ENCODE measurements around the gene EGLN3.
A peak's percentile ranks its signal among the peaks of the same experiment; 100 is the strongest.

Gene EGLN3

DNA sequence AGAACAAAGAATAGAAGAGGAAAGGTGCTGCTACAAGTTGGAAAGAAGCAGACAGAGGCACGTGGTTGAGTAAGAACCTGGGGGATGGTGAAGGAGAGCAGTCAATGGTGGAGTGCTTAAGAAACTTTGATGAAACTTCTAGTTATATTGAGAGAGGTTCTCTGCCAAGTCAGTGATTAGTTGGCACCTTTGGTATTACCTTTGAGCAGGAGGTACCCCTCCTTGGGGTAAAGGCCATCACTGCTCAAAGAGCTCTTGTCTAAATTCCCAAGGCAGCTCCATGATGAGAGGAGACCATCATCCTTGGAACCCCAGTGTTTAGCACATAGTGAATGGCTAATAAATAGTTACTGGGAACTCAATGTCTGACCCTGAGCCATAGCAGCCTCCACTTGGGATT lies 1.7 kb upstream of the EGLN3 start:
- H2BK5ac ChIP-seq (ENCODE audit: low read length) = no peak overlapping the region
- no peak overlapping the region for H3K23ac ChIP-seq (ENCODE audit: low read length)
- peak overlapping the region; percentile 81 for H3K4ac ChIP-seq (ENCODE audit: low read depth, low read length)
- H3K79me2 ChIP-seq (ENCODE audit: control insufficient read depth, insufficient read depth, low read length) = peaks cover 28% of the 10 kb centered on the region
- DNase-seq = no peak
- H2AK5ac ChIP-seq (ENCODE audit: low read length) = no peak overlapping the region
- H3K27ac ChIP-seq (ENCODE audit: low read depth, low read length) = no peak overlapping the region
- H2BK15ac ChIP-seq (replicated peaks; ENCODE audit: low read depth) = peak overlapping the region; percentile 76
- H3K36me3 ChIP-seq (ENCODE audit: control insufficient read depth, insufficient read depth, low read length) = no peaks in the 10 kb centered on the region
- H3K9ac ChIP-seq (ENCODE audit: low read length) = no peak overlapping the region
- no peak overlapping the region for H4K8ac ChIP-seq (ENCODE audit: low read depth, low read length)
- peak overlapping the region; percentile 84 for H2BK120ac ChIP-seq (ENCODE audit: low read depth, low read length)
- no peaks in the 10 kb centered on the region for H3K27me3 ChIP-seq (ENCODE audit: insufficient read depth, low read length, poor library complexity)
- no peak overlapping the region for H3K4me2 ChIP-seq (ENCODE audit: low read length)
- H4K5ac ChIP-seq (ENCODE audit: low read length) = no peak overlapping the region
- peak overlapping the region; percentile 45 for H3K56ac ChIP-seq (ENCODE audit: low read length)
- no peak overlapping the region for H3K4me3 ChIP-seq (ENCODE audit: low read length)
- peaks cover 3% of the 10 kb centered on the region for H3K4me1 ChIP-seq (ENCODE audit: control insufficient read depth, low read depth, low read length)
- no CpG with 5 or more reads among the region's 1 CpG for WGBS (ENCODE audit: extremely low coverage, insufficient coverage, low lambda C conversion rate)
- no peaks in the 10 kb centered on the region for H3K79me1 ChIP-seq (ENCODE audit: low read length)
- H3K18ac ChIP-seq (ENCODE audit: low read length) = peak overlapping the region; percentile 89

DNA sequence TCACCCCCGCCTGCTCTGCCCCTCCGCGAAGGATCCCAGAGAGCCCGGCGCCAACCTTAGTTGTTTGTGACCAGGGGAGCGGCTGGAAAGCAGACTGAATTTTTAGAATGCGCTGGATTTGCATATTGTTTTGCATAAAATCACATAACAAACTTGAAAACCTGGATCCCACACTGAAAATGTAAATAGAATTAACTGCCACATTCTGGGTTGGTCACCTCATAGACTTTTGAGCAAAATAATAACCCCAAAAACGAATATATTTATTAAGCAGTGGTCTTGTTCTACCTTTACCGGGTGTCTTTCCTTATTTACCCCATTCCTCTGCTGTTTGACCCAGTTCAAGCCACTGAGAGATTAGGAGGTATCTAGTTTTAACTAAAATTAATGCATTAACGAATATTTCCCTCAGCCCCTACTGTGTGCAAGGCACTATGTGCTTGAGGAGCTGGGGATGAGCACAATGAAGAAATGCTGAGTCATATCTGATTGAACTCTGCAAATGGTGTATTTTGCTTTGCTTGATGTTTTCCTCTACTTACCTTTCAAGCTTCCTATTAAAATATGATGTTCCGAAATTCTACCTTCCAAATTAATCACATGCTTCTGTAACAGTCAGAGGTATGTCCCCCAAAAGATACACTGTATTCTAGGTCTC lies 438 bp upstream of the EGLN3 start:
- Histone ChIP-seq H3K27me3 (ENCODE audit: insufficient read depth, low read length, poor library complexity) (no peaks in the 10 kb centered on the region), H3K4me3 (ENCODE audit: low read length) (no peak overlapping the region), H3K23ac (ENCODE audit: low read length) (no peak overlapping the region), H3K79me1 (ENCODE audit: low read length) (no peaks in the 10 kb centered on the region), H3K27ac (ENCODE audit: low read depth, low read length) (peak overlapping the region; percentile 18), H2BK15ac (replicated peaks; ENCODE audit: low read depth) (no peak overlapping the region), H3K4ac (ENCODE audit: low read depth, low read length) (no peak overlapping the region), H2BK120ac (ENCODE audit: low read depth, low read length) (no peak overlapping the region), H3K9ac (ENCODE audit: low read length) (peak overlapping the region; percentile 47), H4K8ac (ENCODE audit: low read depth, low read length) (no peak overlapping the region), H3K56ac (ENCODE audit: low read length) (peak overlapping the region; percentile 17), H3K18ac (ENCODE audit: low read length) (peak overlapping the region; percentile 86), H3K36me3 (ENCODE audit: control insufficient read depth, insufficient read depth, low read length) (no peaks in the 10 kb centered on the region), H3K79me2 (ENCODE audit: control insufficient read depth, insufficient read depth, low read length) (peaks cover 37% of the 10 kb centered on the region), H2BK5ac (ENCODE audit: low read length) (peak overlapping the region; percentile 93), H3K4me1 (ENCODE audit: control insufficient read depth, low read depth, low read length) (peaks cover 7% of the 10 kb centered on the region), H4K5ac (ENCODE audit: low read length) (no peak overlapping the region), H3K4me2 (ENCODE audit: low read length) (peak overlapping the region; percentile 10), H2AK5ac (ENCODE audit: low read length) (no peak overlapping the region)
- no CpG with 5 or more reads among the region's 11 CpGs for WGBS (ENCODE audit: extremely low coverage, insufficient coverage, low lambda C conversion rate)
- DNase-seq = peak; percentile 73

DNA sequence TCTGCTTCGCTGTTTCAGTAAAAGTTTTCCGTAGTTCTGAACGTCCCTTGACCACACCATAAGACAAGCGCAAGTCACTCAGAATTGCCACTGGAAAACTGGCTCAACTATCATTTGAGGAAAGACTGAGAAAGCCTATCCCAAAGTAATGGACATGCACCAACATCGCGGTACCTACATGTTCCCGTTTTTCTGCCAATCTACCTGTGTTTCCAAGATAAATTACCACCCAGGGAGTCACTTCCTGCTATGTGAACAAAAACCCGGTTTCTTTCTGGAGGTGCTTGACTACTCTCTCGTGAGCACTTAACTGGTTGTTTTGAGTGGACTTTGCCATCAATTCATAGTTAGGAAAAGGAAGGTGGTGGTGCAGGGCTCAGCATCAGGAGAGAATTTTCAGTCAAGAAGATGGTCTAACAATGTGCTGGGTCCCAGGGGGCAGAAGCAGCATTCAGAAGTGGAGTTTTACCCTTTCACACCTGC lies 1.4 kb downstream of the EGLN3 start:
- Histone ChIP-seq H3K27me3 (ENCODE audit: insufficient read depth, low read length, poor library complexity) (no peaks in the 10 kb centered on the region), H2BK120ac (ENCODE audit: low read depth, low read length) (no peak overlapping the region), H4K8ac (ENCODE audit: low read depth, low read length) (no peak overlapping the region), H3K18ac (ENCODE audit: low read length) (peak overlapping the region; percentile 62), H2AK5ac (ENCODE audit: low read length) (no peak overlapping the region), H3K4me1 (ENCODE audit: control insufficient read depth, low read depth, low read length) (peaks cover 10% of the 10 kb centered on the region), H3K4me3 (ENCODE audit: low read length) (peak overlapping the region; percentile 92), H3K79me1 (ENCODE audit: low read length) (no peaks in the 10 kb centered on the region), H3K56ac (ENCODE audit: low read length) (peak overlapping the region; percentile 98), H3K9ac (ENCODE audit: low read length) (peak overlapping the region; percentile 97), H2BK15ac (replicated peaks; ENCODE audit: low read depth) (no peak overlapping the region), H3K79me2 (ENCODE audit: control insufficient read depth, insufficient read depth, low read length) (peaks cover 56% of the 10 kb centered on the region), H3K4ac (ENCODE audit: low read depth, low read length) (no peak overlapping the region), H3K4me2 (ENCODE audit: low read length) (peak overlapping the region; percentile 32), H3K27ac (ENCODE audit: low read depth, low read length) (no peak overlapping the region), H3K36me3 (ENCODE audit: control insufficient read depth, insufficient read depth, low read length) (no peaks in the 10 kb centered on the region), H3K23ac (ENCODE audit: low read length) (peak overlapping the region; percentile 87), H2BK5ac (ENCODE audit: low read length) (no peak overlapping the region), H4K5ac (ENCODE audit: low read length) (no peak overlapping the region)
- WGBS (ENCODE audit: extremely low coverage, insufficient coverage, low lambda C conversion rate) = no CpG with 5 or more reads among the region's 9 CpGs
- peak; percentile 45 for DNase-seq

DNA sequence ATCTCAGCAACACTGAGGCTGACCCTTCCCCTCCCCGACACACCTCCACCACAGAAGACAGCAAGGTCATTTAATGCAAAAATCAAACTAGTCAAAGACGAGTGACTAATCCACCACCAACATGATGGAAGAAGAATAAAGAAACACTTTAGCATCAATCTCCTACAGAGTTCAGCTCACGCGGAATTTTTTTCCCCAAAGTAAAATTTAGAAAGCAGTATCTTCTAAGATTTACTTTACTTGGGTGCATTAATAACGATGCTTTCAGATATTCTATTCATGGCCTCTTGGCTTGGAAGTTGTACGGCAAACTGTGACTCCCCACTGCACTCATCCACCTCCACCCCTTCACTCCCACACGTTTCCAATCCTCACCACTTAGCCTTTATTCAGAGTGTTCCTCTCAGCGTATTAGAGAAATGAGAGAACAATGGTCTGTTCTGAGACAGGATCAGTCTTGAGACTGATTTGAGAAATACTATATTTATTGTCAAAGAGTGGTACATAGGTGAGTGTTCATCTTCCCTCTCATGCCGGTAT lies 1.9 kb downstream of the EGLN3 start:
- no peak overlapping the region for H2AK5ac ChIP-seq (ENCODE audit: low read length)
- no peak overlapping the region for H3K4ac ChIP-seq (ENCODE audit: low read depth, low read length)
- peak overlapping the region; percentile 97 for H3K9ac ChIP-seq (ENCODE audit: low read length)
- no peaks in the 10 kb centered on the region for H3K36me3 ChIP-seq (ENCODE audit: control insufficient read depth, insufficient read depth, low read length)
- H3K4me1 ChIP-seq (ENCODE audit: control insufficient read depth, low read depth, low read length) = peaks cover 10% of the 10 kb centered on the region
- peaks cover 60% of the 10 kb centered on the region for H3K79me2 ChIP-seq (ENCODE audit: control insufficient read depth, insufficient read depth, low read length)
- no peak overlapping the region for H2BK15ac ChIP-seq (replicated peaks; ENCODE audit: low read depth)
- peak overlapping the region; percentile 98 for H3K56ac ChIP-seq (ENCODE audit: low read length)
- H3K18ac ChIP-seq (ENCODE audit: low read length) = peak overlapping the region; percentile 29
- no peaks in the 10 kb centered on the region for H3K79me1 ChIP-seq (ENCODE audit: low read length)
- peak overlapping the region; percentile 92 for H3K4me3 ChIP-seq (ENCODE audit: low read length)
- WGBS (ENCODE audit: extremely low coverage, insufficient coverage, low lambda C conversion rate) = no CpG with 5 or more reads among the region's 9 CpGs
- H3K27ac ChIP-seq (ENCODE audit: low read depth, low read length) = no peak overlapping the region
- no peak overlapping the region for H4K8ac ChIP-seq (ENCODE audit: low read depth, low read length)
- H2BK120ac ChIP-seq (ENCODE audit: low read depth, low read length) = no peak overlapping the region
- DNase-seq = no peak
- peak overlapping the region; percentile 32 for H3K4me2 ChIP-seq (ENCODE audit: low read length)
- H4K5ac ChIP-seq (ENCODE audit: low read length) = no peak overlapping the region
- no peak overlapping the region for H2BK5ac ChIP-seq (ENCODE audit: low read length)
- no peak overlapping the region for H3K23ac ChIP-seq (ENCODE audit: low read length)
- H3K27me3 ChIP-seq (ENCODE audit: insufficient read depth, low read length, poor library complexity) = no peaks in the 10 kb centered on the region

DNA sequence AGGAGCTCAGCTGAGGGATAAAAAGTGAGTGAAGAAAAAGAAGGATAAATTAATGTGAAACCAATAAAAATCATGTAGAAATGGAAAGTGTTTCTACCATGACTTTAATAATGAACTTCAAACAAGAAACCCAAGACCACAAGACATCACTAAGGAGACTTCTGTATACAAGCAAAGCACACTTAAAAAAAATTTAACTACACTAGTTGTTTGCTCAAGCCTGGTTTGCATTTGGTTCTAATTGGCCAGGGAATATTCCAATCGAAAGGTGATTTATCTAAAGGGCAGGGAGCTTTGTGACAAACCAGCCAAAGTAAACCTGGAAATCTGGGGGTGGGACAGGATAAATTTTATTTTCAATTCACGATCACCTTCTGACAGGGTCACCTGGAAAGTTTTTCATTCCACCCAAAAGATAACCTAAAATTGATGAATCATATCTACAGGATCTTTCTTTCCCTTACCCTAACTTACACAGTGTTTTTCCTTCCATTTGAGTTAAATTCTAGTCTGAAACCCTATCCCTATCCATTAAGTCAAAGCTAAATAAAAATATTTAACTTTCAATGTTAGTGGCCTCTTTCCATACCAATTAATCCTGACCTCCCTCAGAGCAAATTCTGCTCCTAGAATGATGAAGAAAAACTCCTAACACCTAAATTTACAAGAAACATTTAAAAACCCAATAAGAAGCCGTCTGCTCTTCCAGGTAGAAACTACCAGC lies 2.6 kb downstream of the EGLN3 start:
- no peaks in the 10 kb centered on the region for H3K79me1 ChIP-seq (ENCODE audit: low read length)
- no peak overlapping the region for H3K23ac ChIP-seq (ENCODE audit: low read length)
- no peak for DNase-seq
- no peak overlapping the region for H4K5ac ChIP-seq (ENCODE audit: low read length)
- no peak overlapping the region for H2BK5ac ChIP-seq (ENCODE audit: low read length)
- H3K9ac ChIP-seq (ENCODE audit: low read length) = peak overlapping the region; percentile 97
- H2AK5ac ChIP-seq (ENCODE audit: low read length) = no peak overlapping the region
- peak overlapping the region; percentile 32 for H3K4me2 ChIP-seq (ENCODE audit: low read length)
- H3K27me3 ChIP-seq (ENCODE audit: insufficient read depth, low read length, poor library complexity) = no peaks in the 10 kb centered on the region
- H2BK15ac ChIP-seq (replicated peaks; ENCODE audit: low read depth) = no peak overlapping the region
- H4K8ac ChIP-seq (ENCODE audit: low read depth, low read length) = no peak overlapping the region
- H2BK120ac ChIP-seq (ENCODE audit: low read depth, low read length) = no peak overlapping the region
- no peak overlapping the region for H3K18ac ChIP-seq (ENCODE audit: low read length)
- H3K4ac ChIP-seq (ENCODE audit: low read depth, low read length) = no peak overlapping the region
- WGBS (ENCODE audit: extremely low coverage, insufficient coverage, low lambda C conversion rate) = no CpG with 5 or more reads among the region's 3 CpGs
- H3K4me1 ChIP-seq (ENCODE audit: control insufficient read depth, low read depth, low read length) = peaks cover 10% of the 10 kb centered on the region
- no peak overlapping the region for H3K27ac ChIP-seq (ENCODE audit: low read depth, low read length)
- no peaks in the 10 kb centered on the region for H3K36me3 ChIP-seq (ENCODE audit: control insufficient read depth, insufficient read depth, low read length)
- H3K79me2 ChIP-seq (ENCODE audit: control insufficient read depth, insufficient read depth, low read length) = peaks cover 66% of the 10 kb centered on the region
- H3K56ac ChIP-seq (ENCODE audit: low read length) = peak overlapping the region; percentile 98
- H3K4me3 ChIP-seq (ENCODE audit: low read length) = peak overlapping the region; percentile 92
